Epidermal melanocyte (primary cell): Measurements from ENCODE around the gene DCST2.
"Not testable (repeated sequence)": the region's sequence is repeated elsewhere in the genome, so short reads cannot be mapped to it uniquely, and the experiment has no call there.

Source experiments
- DNase-seq: peaks from one replicate; pipeline ENCODE4 v3.0.0; 2011; ENCODE audit warnings: low spot score; ENCODE audit not compliant: insufficient read length

Gene DCST2

GRCh38 chr1:154998818-154999570, 34.6 kb downstream of the DCST2 start:
- no peak for DNase-seq

GRCh38 chr1:154998201-154998780, 35.3 kb downstream of the DCST2 start:
- no peak for DNase-seq

- DNase-seq: no peak
Observed at GRCh38 chr1:154996966-154997701, 36.4 kb downstream of the DCST2 start.

- DNase-seq: peak; percentile 79
Observed at GRCh38 chr1:154995301-154995983, 38.1 kb downstream of the DCST2 start.

GRCh38 chr1:154994591-154994990, 39.0 kb downstream of the DCST2 start:
- DNase-seq: no peak

GRCh38 chr1:154994269-154994587, 39.4 kb downstream of the DCST2 start:
- DNase-seq: no peak

- DNase-seq: no peak
Observed at GRCh38 chr1:154993572-154994268, 39.9 kb downstream of the DCST2 start, which contains the start of gene LENEP. LENEP (plus strand) TSS chr1:154993586; CDS start chr1:154993608, 22 bp downstream.

- DNase-seq: no peak
Observed at GRCh38 chr1:154992721-154993571, 40.6 kb downstream of the DCST2 start.

GRCh38 chr1:154990276-154990675, 43.3 kb downstream of the DCST2 start:
- no peak for DNase-seq

- no peak for DNase-seq
Observed at GRCh38 chr1:154989195-154989860, 44.3 kb downstream of the DCST2 start.

GRCh38 chr1:154988058-154988954, 45.3 kb downstream of the DCST2 start:
- DNase-seq: no peak

GRCh38 chr1:154987326-154987725, 46.3 kb downstream of the DCST2 start:
- no peak for DNase-seq

GRCh38 chr1:154986736-154987135, 46.8 kb downstream of the DCST2 start:
- DNase-seq: not testable (repeated sequence)

- no peak for DNase-seq
Observed at GRCh38 chr1:154983776-154984466, 49.7 kb downstream of the DCST2 start.

- DNase-seq: peak; percentile 100
Observed at GRCh38 chr1:154982897-154983648, 50.5 kb downstream of the DCST2 start, which contains the start of gene FLAD1. FLAD1 (plus strand) TSS chr1:154983344; CDS start chr1:154983695, 351 bp downstream.

- no peak for DNase-seq
Observed at GRCh38 chr1:154982341-154982740, 51.2 kb downstream of the DCST2 start.

GRCh38 chr1:154978360-154978759, 55.2 kb downstream of the DCST2 start:
- no peak for DNase-seq
